ENCODE results near the gene PTX4. TPM values are rescaled to one million over a fixed set of nuclear protein-coding genes. Genes with fewer than 3 reads are reported as not detected.

Gene PTX4
- total RNA-seq, 1 donor from 2014 or later = not detected

DNA sequence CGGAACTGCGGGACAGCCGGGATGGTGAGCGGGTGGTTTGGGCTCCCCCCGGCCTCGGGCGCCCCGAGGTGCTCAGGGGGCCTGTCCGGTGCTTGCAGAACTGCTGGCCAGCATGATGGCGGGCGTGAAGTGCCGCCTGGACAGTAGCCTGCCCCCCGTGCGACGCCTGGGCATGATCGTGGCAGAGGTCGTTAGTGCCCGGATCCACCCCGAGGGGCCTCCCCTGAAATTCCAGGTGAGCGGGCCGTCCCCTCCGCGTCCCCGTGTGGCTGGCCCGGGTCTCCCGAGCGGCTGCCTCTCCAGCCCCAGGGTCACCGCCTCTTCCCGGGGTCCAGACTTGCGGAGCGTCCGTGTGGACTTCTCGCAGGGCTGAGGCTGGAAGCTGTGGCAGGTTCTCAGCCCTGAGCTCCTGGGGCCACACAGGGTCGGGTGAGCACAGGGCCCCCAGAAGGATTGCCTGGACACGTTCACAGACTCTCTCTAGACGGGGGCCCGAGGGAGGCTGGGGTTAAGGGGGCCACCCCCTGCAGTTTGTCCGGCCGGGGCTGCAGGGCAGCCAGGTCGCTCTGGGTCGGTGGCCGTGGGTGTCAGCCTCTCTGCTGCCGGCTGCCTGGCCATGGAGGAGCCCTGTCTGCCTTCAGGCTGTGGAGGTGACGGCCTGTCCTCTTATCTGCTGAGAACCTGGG is 11.9 kb upstream of the PTX4 start:
- DNase-seq (ENCODE audit: low read depth, low spot score) = no peak

DNA sequence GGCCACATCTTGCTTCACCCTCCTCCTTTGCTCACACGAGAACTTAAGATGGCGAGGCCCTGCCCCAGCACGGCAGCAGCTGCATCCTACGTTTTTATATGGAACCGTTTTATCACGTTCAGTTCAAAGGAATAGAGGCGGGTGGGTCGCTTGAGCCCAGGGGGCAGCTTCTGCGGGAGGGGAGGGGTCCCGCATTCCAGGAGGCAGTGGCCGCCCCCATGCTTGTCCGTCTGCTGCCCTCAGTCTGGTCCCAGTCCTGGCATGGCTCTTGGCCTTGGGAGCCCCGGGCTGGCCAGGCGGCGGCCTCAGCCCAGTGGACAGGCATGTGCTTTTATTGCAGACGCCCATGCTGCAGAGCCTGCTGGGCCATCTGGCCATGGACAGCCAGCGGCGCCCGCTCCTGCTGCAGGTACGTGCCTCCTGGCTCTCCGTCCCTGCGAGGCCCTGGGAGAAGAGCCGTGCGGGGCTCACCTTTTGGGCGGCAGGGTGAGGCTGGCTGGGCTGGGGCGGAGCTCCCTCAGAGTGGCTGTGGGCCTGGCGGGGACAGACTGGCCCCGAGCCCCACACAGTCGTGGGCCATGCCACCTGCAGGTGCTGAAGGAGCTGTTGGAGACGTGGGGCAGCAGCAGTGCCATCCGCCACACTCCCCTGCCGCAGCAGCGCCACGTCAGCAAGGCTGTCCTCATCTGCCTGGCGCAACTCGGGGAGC is 11.2 kb upstream of the PTX4 start:
- no peak for DNase-seq (ENCODE audit: low read depth, low spot score)

DNA sequence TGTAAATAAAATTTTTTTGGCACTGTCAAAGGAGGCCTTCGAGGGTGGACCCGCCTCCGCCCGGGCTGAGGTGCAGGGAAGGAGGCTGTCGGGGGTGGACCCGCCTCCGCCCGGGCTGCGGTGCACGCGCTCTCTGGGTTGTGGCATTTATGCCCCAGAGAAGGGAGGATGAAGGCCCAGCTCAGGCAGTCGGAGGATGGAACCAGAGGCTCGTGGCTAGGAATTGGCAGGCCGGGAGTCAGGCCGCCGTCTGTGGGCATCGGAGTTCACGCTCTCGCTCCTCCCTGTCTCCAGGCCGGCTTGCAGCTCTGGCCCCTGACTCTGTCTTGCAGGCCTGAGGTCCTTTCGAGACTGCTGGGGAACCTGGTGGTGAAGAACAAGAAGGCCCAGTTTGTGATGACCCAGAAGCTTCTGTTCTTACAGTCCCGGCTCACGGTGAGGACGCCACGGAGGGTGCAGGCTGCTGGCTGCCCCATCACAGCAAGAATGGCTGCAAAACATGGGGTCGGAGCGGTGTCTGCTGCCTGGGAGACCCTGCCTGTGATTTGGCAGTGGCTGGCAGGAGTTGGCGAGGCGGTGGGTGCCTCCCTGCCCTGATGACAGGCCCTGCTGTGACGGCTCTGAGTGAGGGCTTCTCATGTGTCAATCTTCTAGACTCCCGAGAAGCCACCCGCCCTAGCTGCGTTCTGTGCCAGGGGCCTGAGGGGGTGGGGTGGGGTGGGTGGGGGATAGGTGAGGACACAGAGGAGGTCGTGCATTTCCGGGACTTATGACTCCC is 10.3 kb upstream of the PTX4 start:
- no peak for DNase-seq (ENCODE audit: low read depth, low spot score)

DNA sequence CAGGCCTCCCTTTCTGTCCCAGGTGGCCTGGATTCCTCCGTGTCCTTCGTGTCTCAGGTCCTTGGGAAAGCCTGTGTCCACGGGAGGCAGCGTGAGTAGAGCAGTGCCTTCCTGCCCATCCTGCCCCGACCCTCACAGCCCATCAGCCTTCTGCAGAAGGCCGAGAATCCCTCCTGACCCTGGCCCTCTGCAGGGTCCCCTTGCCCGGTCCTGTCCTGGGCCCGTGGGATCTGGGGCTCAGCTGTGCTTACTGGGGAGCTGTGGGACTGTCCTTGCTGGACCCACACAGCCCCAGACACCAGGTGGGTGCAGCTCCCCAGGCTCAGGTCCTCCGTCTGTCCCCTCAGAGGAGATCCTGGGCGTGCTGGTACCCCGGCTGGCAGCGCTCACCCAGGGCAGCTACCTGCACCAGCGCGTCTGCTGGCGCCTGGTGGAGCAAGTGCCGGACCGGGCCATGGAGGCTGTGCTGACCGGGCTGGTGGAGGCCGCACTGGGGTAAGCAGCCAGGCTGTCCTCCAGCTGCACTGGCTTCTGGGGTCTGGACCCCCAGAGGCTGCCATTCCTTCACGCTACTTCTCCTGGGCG is 8.4 kb upstream of the PTX4 start:
- no peak for DNase-seq (ENCODE audit: low read depth, low spot score)

- DNase-seq (ENCODE audit: low read depth, low spot score) = no peak
These were observed 7.7 kb upstream of the PTX4 start for GRCh38 chr16:1496464-1496863.

DNA sequence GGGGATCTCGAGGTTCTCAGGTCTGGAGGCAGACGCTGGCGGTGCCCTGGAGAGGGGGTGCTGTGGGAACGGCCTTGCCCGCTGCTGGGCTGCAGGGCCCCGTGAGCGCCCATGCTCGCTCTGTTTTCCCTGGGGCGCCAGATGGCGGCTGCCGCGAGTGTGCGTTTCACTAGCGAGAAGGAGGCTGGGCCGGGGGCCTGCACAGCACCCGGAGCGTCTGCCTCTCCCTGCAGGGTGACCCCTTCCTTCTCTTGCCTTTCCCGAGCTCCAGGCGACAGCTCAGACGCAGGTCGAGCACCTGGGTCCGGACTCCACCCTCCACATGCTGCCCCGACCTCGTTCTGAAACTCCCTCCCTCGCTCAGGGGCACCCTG is 7.1 kb upstream of the PTX4 start:
- DNase-seq (ENCODE audit: low read depth, low spot score) = no peak

DNA sequence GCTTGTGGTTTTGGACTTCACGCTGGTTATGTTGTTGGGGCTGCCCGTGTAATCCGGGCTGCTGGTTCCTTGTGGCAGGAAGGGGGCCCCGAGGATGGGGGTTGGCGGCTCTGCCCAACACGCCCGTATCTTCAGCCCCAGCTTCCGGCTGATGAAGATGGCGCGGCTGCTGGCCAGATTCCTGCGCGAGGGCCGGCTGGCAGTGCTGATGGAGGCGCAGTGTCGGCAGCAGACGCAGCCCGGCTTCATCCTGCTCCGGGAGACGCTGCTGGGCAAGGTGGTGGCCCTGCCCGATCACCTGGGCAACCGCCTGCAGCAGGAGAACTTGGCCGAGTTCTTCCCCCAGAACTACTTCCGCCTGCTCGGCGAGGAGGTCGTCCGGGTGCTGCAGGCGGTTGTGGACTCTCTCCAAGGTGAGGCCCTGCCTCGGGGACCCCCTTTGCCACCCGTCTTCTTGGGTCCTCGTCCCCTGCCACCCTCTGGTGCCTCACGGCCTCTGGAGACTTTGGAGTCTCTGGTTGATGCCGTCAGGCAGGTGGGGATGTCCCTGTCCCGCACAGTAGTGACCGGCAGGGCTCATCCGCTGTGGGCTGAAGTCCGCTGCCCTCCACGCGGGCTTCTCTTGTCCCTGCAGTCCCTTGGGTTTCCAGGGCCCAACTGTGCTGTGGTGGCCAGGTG is 6.6 kb upstream of the PTX4 start:
- no peak for DNase-seq (ENCODE audit: low read depth, low spot score)

- DNase-seq (ENCODE audit: low read depth, low spot score) = no peak
These were observed 6.0 kb upstream of the PTX4 start for GRCh38 chr16:1494711-1495110.

GRCh38 chr16:1494129-1494640 is 5.4 kb upstream of the PTX4 start:
- peak; percentile 53 for DNase-seq (ENCODE audit: low read depth, low spot score)

GRCh38 chr16:1493746-1494094 is 5.0 kb upstream of the PTX4 start:
- no peak for DNase-seq (ENCODE audit: low read depth, low spot score)

- DNase-seq (ENCODE audit: low read depth, low spot score) = no peak
These were observed 4.4 kb upstream of the PTX4 start, which contains the start of gene TELO2 for GRCh38 chr16:1492923-1493745. Gene TELO2 (plus strand): TSS chr16:1493360. CDS start chr16:1494282, 922 bp downstream.

- no peak for DNase-seq (ENCODE audit: low read depth, low spot score)
These were observed 3.6 kb upstream of the PTX4 start for GRCh38 chr16:1492082-1492922.

- no peak for DNase-seq (ENCODE audit: low read depth, low spot score)
These were observed 2.6 kb upstream of the PTX4 start for GRCh38 chr16:1491327-1491726.

DNA sequence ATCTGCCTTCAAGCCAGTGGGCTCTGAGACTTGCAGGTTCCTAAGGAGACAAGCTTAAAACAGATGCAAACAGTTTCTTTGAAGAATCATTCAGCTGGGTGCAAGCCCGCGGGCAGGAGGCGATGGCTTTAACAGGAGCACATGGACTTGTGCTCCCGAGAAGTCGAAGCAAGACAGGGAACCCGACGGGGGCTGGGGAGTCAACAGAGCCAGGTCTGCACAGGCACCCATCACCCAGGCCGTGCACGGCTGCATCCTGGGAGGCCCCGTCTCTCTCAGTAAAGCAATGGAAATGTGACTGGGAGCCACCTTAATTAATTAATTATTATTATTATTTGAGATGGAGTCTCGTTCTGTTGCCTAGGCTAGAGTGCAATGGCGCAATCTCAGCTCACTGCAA is 333 bp upstream of the PTX4 start:
- no peak for DNase-seq (ENCODE audit: low read depth, low spot score)

DNA sequence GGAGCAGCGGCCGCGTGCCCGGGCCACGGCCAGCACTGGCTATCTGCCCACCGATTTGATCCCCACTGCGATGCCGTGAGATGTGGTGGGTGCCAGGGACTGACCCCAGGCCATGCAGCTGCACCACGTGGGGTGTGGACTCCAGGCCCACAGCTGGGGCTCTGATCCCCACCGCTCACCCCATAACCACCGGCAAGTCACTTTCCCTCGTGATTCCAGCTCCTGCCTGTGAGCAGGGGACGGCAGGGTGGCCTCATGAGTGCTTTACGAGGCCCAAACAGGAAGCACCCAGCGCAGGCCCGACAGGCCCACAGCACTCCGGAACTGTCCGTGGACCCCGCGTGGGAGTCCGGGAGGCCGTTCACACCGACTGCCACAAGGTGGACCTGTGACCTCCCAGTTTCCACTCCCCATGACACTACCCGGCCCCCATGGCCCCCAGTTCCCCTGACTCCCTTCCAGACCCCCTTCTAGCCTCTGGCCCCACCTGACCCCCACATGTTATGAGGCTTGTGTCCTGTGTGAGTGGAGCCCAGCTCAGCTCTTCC is 616 bp downstream of the PTX4 start:
- DNase-seq (ENCODE audit: low read depth, low spot score) = no peak

DNA sequence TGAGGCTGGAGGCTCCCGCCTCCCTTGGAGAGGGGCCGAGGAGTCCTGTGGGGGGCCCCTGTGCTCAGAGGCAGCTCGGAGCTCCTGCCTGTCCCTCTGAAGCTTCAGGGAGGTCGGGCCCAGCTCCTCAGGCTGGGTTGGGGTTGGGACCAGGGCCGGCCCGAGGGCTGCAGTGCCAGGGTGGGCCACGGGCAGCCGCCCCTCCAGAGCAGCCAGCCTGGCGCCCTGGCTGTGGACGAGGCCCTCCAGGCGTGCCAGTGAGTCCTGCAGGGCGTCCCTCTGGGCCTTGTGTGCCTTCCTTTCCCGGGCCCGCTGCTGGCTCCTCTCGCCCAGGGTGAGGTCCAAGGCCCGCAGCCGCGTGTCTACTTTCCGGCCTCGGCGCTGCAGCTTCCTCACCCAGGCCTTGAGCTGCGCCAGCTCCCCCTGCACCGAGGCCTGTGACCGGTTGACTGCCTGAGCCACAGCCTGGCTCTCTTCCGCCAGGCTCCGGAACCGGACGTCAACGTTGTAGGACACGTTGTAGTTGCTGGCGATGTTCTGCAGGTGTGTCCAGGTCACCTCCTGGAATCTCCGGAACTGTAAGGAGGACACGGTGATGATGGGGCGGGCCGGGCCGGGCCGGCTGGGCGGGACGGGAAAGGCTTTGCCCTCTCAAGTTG is 1.2 kb downstream of the PTX4 start:
- DNase-seq (ENCODE audit: low read depth, low spot score) = no peak

DNA sequence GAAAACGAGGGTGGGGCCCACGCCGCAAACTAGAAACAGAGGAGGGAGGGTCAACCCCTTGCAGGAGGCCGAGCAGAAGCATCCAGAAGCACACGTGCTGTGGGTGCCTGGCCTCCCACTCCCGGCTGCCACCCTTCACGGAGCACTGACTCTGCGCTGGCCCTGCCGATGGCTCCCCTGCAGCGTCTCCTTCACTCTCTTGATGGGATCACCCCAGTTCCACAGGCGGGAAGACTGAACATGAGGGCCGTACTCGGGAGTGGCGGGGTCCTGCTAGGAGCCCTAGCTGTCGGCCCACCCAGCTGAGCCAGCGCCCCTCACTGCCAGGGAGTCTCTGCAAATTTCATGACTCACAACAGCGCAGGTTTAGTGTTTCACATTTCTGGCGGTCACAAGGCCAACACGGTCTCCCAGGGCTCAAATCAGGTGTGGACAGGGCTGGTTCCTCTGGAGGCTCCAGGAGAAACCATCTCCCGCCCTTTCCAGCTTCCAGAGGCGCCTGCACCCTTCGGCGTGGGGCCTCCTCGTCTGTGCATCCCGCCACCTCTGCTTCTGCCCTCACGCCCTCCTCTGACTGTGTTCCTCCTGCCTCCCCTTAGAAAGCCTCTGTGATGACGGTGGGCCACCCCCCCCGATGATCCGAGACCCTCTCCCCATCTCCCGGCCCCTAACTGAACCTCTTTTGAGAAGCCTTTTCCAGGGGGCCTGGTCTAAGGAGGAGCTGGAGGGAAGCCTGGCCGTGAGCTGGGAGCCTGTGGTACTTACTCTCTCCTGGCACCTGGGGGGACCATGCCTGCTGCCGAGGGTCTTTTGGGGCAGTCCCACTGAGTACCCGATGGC is 2.0 kb downstream of the PTX4 start:
- DNase-seq (ENCODE audit: low read depth, low spot score) = no peak

Data from pulmonary artery endothelial cell (primary cell).